Sigmoid colon (tissue), 4 donors: ENCODE measurements around the gene KRT17.

Source experiments
- CTCF ChIP-seq, 4 experiments: fragments of 450-650 bp in 3 of 4; fragments of 200-600 bp in 1 of 4; IDR thresholded peaks; one replicate each; pipeline ENCODE4 v1.5.1; 2016 to 2019; ENCODE audit warnings: antibody characterized with exemption in 4 of 4, mild to moderate bottlenecking in 3 of 4, moderate library complexity in 2 of 4
- EP300 ChIP-seq, 4 donors: sonication (generic); formaldehyde crosslinking; IDR thresholded peaks; one replicate each; pipeline ENCODE4 v1.6.1; 2017; ENCODE audit warnings: antibody characterized with exemption in 4 of 4
- POLR2A ChIP-seq, 2 donors: fragments of 450-650 bp; IDR thresholded peaks; one replicate each; pipeline ENCODE4 v1.6.1; 2016; ENCODE audit warnings: antibody characterized with exemption in 2 of 2, mild to moderate bottlenecking in 2 of 2, moderate library complexity in 2 of 2
- POLR2AphosphoS5 ChIP-seq, 4 donors: sonication (generic); formaldehyde crosslinking; IDR thresholded peaks; one replicate each; pipeline ENCODE4 v1.6.1; 2017; ENCODE audit warnings: antibody characterized with exemption in 4 of 4

GRCh38 chr17:41664172-41664457 lies 39.7 kb upstream of the KRT17 start:
- TF ChIP-seq POLR2AphosphoS5 (IDR thresholded peaks at IDR 0.05), result no peak
- TF ChIP-seq CTCF (IDR thresholded peaks at IDR 0.05), result no peak
- TF ChIP-seq EP300 (IDR thresholded peaks at IDR 0.05), result no peak
- TF ChIP-seq POLR2A (IDR thresholded peaks at IDR 0.05), result no peak
